GM10847 (cell line): Measurements from ENCODE around the gene OSCAR.

Experiments
- POLR2A ChIP-seq: IDR thresholded peaks from 2 replicates; pipeline ENCODE4 v1.6.1; 2011; ENCODE audit not compliant: insufficient read length; ENCODE audit errors: extremely low read depth

OSCAR gene

GRCh38 chr19:54063350-54064116 lies 37.1 kb downstream of the OSCAR start, which contains the start of gene VSTM1:
VSTM1 (minus strand) TSS chr19:54063897; CDS start chr19:54063777, 120 bp downstream.
- no peak for TF ChIP-seq POLR2A

DNA sequence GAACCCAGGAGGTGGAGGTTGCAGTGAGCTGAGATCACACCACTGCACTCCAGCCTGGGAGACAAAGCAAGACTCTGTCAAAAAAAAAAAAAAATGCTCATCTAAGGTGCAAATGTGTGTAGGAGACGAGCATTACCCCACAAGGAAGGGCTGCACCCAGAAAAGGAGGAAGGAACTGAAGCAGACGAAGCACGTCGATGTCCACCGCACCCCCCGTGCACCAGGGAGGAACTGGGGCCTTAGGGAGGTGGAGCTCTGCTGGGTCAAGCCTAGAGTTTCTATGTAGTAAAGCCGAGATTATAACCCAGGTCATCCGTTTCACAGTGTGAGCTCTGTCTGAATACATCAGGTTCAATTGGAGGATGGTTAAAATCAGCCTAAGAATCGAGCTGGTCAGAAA lies 38.0 kb downstream of the OSCAR start:
- no peak for TF ChIP-seq POLR2A

- no peak for TF ChIP-seq POLR2A
Measured at GRCh38 chr19:54047616-54048015, 53.0 kb downstream of the OSCAR start.

GRCh38 chr19:54045771-54046170 lies 54.8 kb downstream of the OSCAR start:
- no peak for TF ChIP-seq POLR2A
